ENCODE measurements around the gene CRY2. TPM values are rescaled to one million over a fixed set of nuclear protein-coding genes. Genes with fewer than 3 reads are reported as not detected.

Gene CRY2
- total and polyA plus RNA-seq, 2 experiments from 2014 or later, result 9.5 to 15.4 TPM

- peaks cover 23% of the 10 kb centered on the region for H3K4me1 ChIP-seq (ENCODE audit: insufficient read depth)
- peaks cover 4% of the 10 kb centered on the region for H3K27me3 Mint-ChIP-seq (ENCODE audit: insufficient read depth, low read depth, poor library complexity)
- peak; percentile 41 for DNase-seq (ENCODE audit: low spot score)
- H3K9me2 ChIP-seq (ENCODE audit: insufficient read depth), result no peaks in the 10 kb centered on the region
- H3K27ac Mint-ChIP-seq, result no peak overlapping the region
- TF ChIP-seq EZH2 (IDR thresholded peaks at IDR 0.05; ENCODE audit: low read depth, unreplicated experiment), result no peak
- TF ChIP-seq STAT1 (IDR thresholded peaks at IDR 0.05; ENCODE audit: unreplicated experiment), result no peak
- no peak for TF ChIP-seq ZNF331 (CRISPR knock-in tag; IDR thresholded peaks at IDR 0.05; ENCODE audit: low read depth)
- TF ChIP-seq, protein P1, sequence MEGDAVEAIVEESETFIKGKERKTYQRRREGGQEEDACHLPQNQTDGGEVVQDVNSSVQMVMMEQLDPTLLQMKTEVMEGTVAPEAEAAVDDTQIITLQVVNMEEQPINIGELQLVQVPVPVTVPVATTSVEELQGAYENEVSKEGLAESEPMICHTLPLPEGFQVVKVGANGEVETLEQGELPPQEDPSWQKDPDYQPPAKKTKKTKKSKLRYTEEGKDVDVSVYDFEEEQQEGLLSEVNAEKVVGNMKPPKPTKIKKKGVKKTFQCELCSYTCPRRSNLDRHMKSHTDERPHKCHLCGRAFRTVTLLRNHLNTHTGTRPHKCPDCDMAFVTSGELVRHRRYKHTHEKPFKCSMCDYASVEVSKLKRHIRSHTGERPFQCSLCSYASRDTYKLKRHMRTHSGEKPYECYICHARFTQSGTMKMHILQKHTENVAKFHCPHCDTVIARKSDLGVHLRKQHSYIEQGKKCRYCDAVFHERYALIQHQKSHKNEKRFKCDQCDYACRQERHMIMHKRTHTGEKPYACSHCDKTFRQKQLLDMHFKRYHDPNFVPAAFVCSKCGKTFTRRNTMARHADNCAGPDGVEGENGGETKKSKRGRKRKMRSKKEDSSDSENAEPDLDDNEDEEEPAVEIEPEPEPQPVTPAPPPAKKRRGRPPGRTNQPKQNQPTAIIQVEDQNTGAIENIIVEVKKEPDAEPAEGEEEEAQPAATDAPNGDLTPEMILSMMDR (conservative IDR thresholded peaks at IDR 0.05; ENCODE audit: low read depth in 2 of 2), result no peak
- TF ChIP-seq POLR2AphosphoS5 (IDR thresholded peaks at IDR 0.05; ENCODE audit: low read depth), result no peak
- no peak for TF ChIP-seq CREB1 (CRISPR knock-in tag; IDR thresholded peaks at IDR 0.05; ENCODE audit: low read depth)
- no peak for TF ChIP-seq REST (IDR thresholded peaks at IDR 0.05; ENCODE audit: unreplicated experiment)
- TF ChIP-seq NANOG (IDR thresholded peaks at IDR 0.05; ENCODE audit: borderline replicate concordance), result no peak
- H3K27ac ChIP-seq (ENCODE audit: low read depth), result peak overlapping the region; percentile 63; the same call in 1 of the 2 replicates
- H4K20me1 ChIP-seq (replicated peaks; ENCODE audit: insufficient read depth), result peaks cover 17% of the 10 kb centered on the region
- no peak overlapping the region for H3K4me3 ChIP-seq
- H3K36me3 Mint-ChIP-seq (ENCODE audit: low read depth), result peaks cover 21% of the 10 kb centered on the region; the same call in 1 of the 3 replicates
- ATAC-seq, result peak; percentile 79
- H3K36me3 ChIP-seq (ENCODE audit: insufficient read depth), result no peaks in the 10 kb centered on the region
- H3K4me2 ChIP-seq, result no peak overlapping the region
- no peaks in the 10 kb centered on the region for H3K27me3 ChIP-seq (ENCODE audit: insufficient read depth)
- H3K4me1 Mint-ChIP-seq, result peaks cover 32% of the 10 kb centered on the region
- no peak overlapping the region for H2AFZ ChIP-seq
- no peaks in the 10 kb centered on the region for H3K9me3 Mint-ChIP-seq
- H3F3A ChIP-seq (replicated peaks; ENCODE audit: low read depth), result no peaks in the 10 kb centered on the region
- no peaks in the 10 kb centered on the region; the same call in 1 of the 2 replicates for H3K79me2 ChIP-seq (replicated peaks; ENCODE audit: insufficient read depth)
- H3K4me3 Mint-ChIP-seq, result no peak overlapping the region; the same call in 2 of the 3 replicates
Measured at GRCh38 chr11:45859661-45860140, 12.4 kb downstream of the CRY2 start.

DNA sequence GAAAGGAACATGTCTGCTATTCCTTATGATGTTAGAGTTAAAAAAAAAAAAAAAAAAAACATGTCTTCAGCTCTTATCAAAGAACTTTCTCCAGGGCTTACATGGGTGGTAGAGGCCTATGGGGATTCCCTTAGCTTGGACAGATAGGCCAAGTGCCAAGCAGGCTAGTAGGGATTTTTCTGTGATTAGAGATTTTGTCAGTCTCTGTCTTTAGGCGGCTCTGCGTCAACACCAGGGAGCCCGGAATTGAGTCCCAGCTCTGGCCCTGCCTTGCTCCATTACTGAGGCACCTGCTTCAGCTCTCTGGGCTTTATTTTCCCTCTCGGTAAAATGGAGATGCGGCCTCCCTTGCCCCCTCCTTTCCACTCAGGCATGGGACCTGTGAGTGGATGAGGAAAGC, 13.1 kb downstream of the CRY2 start:
- no peaks in the 10 kb centered on the region for H3K9me2 ChIP-seq (ENCODE audit: insufficient read depth)
- no peak for ATAC-seq
- no peak overlapping the region for H3K4me3 ChIP-seq
- Mint-ChIP-seq H3K27me3 (ENCODE audit: insufficient read depth, low read depth, poor library complexity) (peaks cover 4% of the 10 kb centered on the region), H3K4me3 (no peak overlapping the region), H3K4me1 (peaks cover 26% of the 10 kb centered on the region), H3K27ac (no peak overlapping the region), H3K36me3 (ENCODE audit: low read depth) (peaks cover 21% of the 10 kb centered on the region; the same call in 1 of the 3 replicates), H3K9me3 (no peaks in the 10 kb centered on the region)
- no peak overlapping the region for H2AFZ ChIP-seq
- H3K36me3 ChIP-seq (ENCODE audit: insufficient read depth), result no peaks in the 10 kb centered on the region
- H3K27ac ChIP-seq (ENCODE audit: low read depth), result no peak overlapping the region; the same call in 1 of the 2 replicates
- no peaks in the 10 kb centered on the region for H3K27me3 ChIP-seq (ENCODE audit: insufficient read depth)
- no peak overlapping the region for H3K4me2 ChIP-seq
- no peaks in the 10 kb centered on the region for H3F3A ChIP-seq (replicated peaks; ENCODE audit: low read depth)
- H3K79me2 ChIP-seq (replicated peaks; ENCODE audit: insufficient read depth), result no peaks in the 10 kb centered on the region; the same call in 1 of the 2 replicates
- H4K20me1 ChIP-seq (replicated peaks; ENCODE audit: insufficient read depth), result peaks cover 12% of the 10 kb centered on the region
- peaks cover 17% of the 10 kb centered on the region for H3K4me1 ChIP-seq (ENCODE audit: insufficient read depth)
- no peak for DNase-seq (ENCODE audit: low spot score)
- TF ChIP-seq STAT1 (IDR thresholded peaks at IDR 0.05; ENCODE audit: unreplicated experiment), result no peak
- no peak for TF ChIP-seq REST (IDR thresholded peaks at IDR 0.05; ENCODE audit: unreplicated experiment)
- no peak for TF ChIP-seq NANOG (IDR thresholded peaks at IDR 0.05; ENCODE audit: borderline replicate concordance)
- TF ChIP-seq EZH2phosphoT487 (IDR thresholded peaks at IDR 0.05; ENCODE audit: unreplicated experiment), result no peak
- no peak for TF ChIP-seq POLR2AphosphoS5 (IDR thresholded peaks at IDR 0.05; ENCODE audit: low read depth)
- TF ChIP-seq ZNF114 (CRISPR knock-in tag; IDR thresholded peaks at IDR 0.05), result no peak
- TF ChIP-seq, protein P2, sequence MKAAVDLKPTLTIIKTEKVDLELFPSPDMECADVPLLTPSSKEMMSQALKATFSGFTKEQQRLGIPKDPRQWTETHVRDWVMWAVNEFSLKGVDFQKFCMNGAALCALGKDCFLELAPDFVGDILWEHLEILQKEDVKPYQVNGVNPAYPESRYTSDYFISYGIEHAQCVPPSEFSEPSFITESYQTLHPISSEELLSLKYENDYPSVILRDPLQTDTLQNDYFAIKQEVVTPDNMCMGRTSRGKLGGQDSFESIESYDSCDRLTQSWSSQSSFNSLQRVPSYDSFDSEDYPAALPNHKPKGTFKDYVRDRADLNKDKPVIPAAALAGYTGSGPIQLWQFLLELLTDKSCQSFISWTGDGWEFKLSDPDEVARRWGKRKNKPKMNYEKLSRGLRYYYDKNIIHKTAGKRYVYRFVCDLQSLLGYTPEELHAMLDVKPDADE (IDR thresholded peaks at IDR 0.05), result no peak

All from GM23338 (cell line).